CD14-positive monocyte (primary cell): Measurements from ENCODE around the gene A2M. TPM values are rescaled to one million over a fixed set of nuclear protein-coding genes. Genes with fewer than 3 reads are reported as not detected.
A peak's percentile ranks its signal among the peaks of the same experiment; 100 is the strongest.

ENCODE experiments used
- DNase-seq, 3 donors: peaks; one replicate each; pipeline ENCODE4 v3.0.0-alpha.2; 2011 to 2022
- H2AFZ ChIP-seq: 2 replicates; pipeline ENCODE4 v1.6.0; 2012; ENCODE audit warnings: mild to moderate bottlenecking, low read depth, low read length, inconsistent platforms; ENCODE audit not compliant: insufficient read depth, poor library complexity, severe bottlenecking
- H3K27ac ChIP-seq, 2 donors: 1 replicate in 1 of 2; 2 replicates in 1 of 2; pipeline ENCODE4 v1.5.1; 2012 to 2013; ENCODE audit warnings: low read length in 2 of 2, control low read depth in 1 of 2, inconsistent platforms in 1 of 2, low read depth in 1 of 2, mild to moderate bottlenecking in 1 of 2
- H3K27me3 ChIP-seq, 2 donors: one replicate each; pipeline versions ENCODE4 v1.6.0 to v1.6.1; 2011 to 2013; ENCODE audit warnings: low read length in 2 of 2; ENCODE audit not compliant: control insufficient read depth in 2 of 2, insufficient read depth in 2 of 2
- H3K36me3 ChIP-seq, 2 donors: replicated peaks in 1 of 2; 1 replicate in 1 of 2; 2 replicates in 1 of 2; pipeline versions ENCODE4 v1.5.1 to v1.6.1; 2012 to 2013; ENCODE audit warnings: low read length in 2 of 2, control low read depth in 1 of 2, inconsistent platforms in 1 of 2, mild to moderate bottlenecking in 1 of 2; ENCODE audit not compliant: insufficient read depth in 2 of 2, control insufficient read depth in 1 of 2
- H3K4me1 ChIP-seq, 2 donors: 1 replicate in 1 of 2; 2 replicates in 1 of 2; pipeline versions ENCODE4 v1.5.1 to v1.6.1; 2012 to 2013; ENCODE audit warnings: low read length in 2 of 2, control low read depth in 1 of 2, inconsistent platforms in 1 of 2, mild to moderate bottlenecking in 1 of 2, moderate library complexity in 1 of 2; ENCODE audit not compliant: insufficient read depth in 2 of 2, control insufficient read depth in 1 of 2
- H3K4me2 ChIP-seq: replicated peaks from 2 replicates; pipeline ENCODE3; 2012; ENCODE audit warnings: low read length, moderate library complexity, mild to moderate bottlenecking; ENCODE audit not compliant: poor library complexity, severe bottlenecking; ENCODE audit errors: extremely low read depth
- H3K4me3 ChIP-seq, 3 experiments: fragments of 200-600 bp in 1 of 3; sonication (generic) in 1 of 3; replicated peaks in 1 of 3; 1 replicate in 2 of 3; 2 replicates in 1 of 3; pipeline ENCODE4 v1.5.1; 2011 to 2013; ENCODE audit warnings: low read length in 3 of 3, mild to moderate bottlenecking in 3 of 3, control low read depth in 2 of 3, low read depth in 2 of 3, inconsistent platforms in 1 of 3, moderate library complexity in 1 of 3
- H3K79me2 ChIP-seq: 2 replicates; pipeline ENCODE4 v1.6.0; 2012; ENCODE audit warnings: mild to moderate bottlenecking, control low read depth, inconsistent platforms, low read length, moderate library complexity; ENCODE audit not compliant: insufficient read depth
- H3K9ac ChIP-seq: 2 replicates; pipeline ENCODE4 v1.6.0; 2017; ENCODE audit warnings: low read length, mild to moderate bottlenecking; ENCODE audit not compliant: insufficient read depth, poor library complexity, severe bottlenecking
- H3K9me3 ChIP-seq, 2 donors: replicated peaks in 1 of 2; 1 replicate in 1 of 2; 2 replicates in 1 of 2; pipeline versions ENCODE4 v1.5.1 to v1.6.1; 2012 to 2013; ENCODE audit warnings: low read length in 2 of 2, control low read depth in 1 of 2; ENCODE audit not compliant: control insufficient read depth in 1 of 2, insufficient read depth in 1 of 2
- H4K20me1 ChIP-seq: 2 replicates; pipeline ENCODE4 v1.6.0; 2012; ENCODE audit warnings: mild to moderate bottlenecking, low read length, control low read depth, moderate library complexity; ENCODE audit not compliant: insufficient read depth
- H3K27ac Mint-ChIP-seq, 7 donors: one replicate each; pipeline ENCODE4 v1.8.0; 2020; ENCODE audit warnings: mild to moderate bottlenecking in 7 of 7, mixed read lengths in 7 of 7, moderate library complexity in 6 of 7, inconsistent platforms in 2 of 7
- H3K27me3 Mint-ChIP-seq, 3 donors: one replicate each; pipeline ENCODE4 v1.8.0; 2021 to 2022; ENCODE audit warnings: low read depth in 3 of 3, mild to moderate bottlenecking in 3 of 3, mixed read lengths in 3 of 3, moderate library complexity in 3 of 3, inconsistent platforms in 1 of 3
- H3K36me3 Mint-ChIP-seq, 2 donors: one replicate each; pipeline ENCODE4 v1.8.0; 2020; ENCODE audit warnings: mixed read lengths in 2 of 2, inconsistent platforms in 1 of 2, mild to moderate bottlenecking in 1 of 2
- H3K4me1 Mint-ChIP-seq: one replicate; pipeline ENCODE4 v1.8.0; 2020; ENCODE audit warnings: mild to moderate bottlenecking, mixed read lengths
- H3K4me3 Mint-ChIP-seq, 2 donors: one replicate each; pipeline ENCODE4 v1.8.0; 2020; ENCODE audit warnings: mild to moderate bottlenecking in 2 of 2, mixed read lengths in 2 of 2, moderate library complexity in 1 of 2
- H3K9me3 Mint-ChIP-seq, 7 donors: one replicate each; pipeline ENCODE4 v1.8.0; 2020 to 2022; ENCODE audit warnings: mixed read lengths in 7 of 7, mild to moderate bottlenecking in 6 of 7, moderate library complexity in 6 of 7, inconsistent platforms in 2 of 7
- WGBS: methylation state at CpG from one replicate; pipeline ENCODE4 v1.1.5; 2013; ENCODE audit warnings: missing lambda C conversion rate; ENCODE audit not compliant: insufficient coverage; 5-methylcytosine and 5-hydroxymethylcytosine counted together
- intact Hi-C, 2 donors: fragments of 100-400 bp; cut with micrococcal nuclease; formaldehyde crosslinking; loops; one replicate each; pipeline versions ENCODE4 v1.15.0 to v1.15.1; 2023
- polyA plus RNA-seq, 3 donors: library from polyadenylated mRNA; depleted of rRNA in 1 of 3; unstranded in 2 of 3; stranded (reverse) in 1 of 3; fragments of 300-500 nt in 2 of 3; fragments of >200 nt in 1 of 3; fragmentation: Illumina TruSeq in 2 of 3; gene quantifications; 1 replicate in 2 of 3; 2 replicates in 1 of 3; pipeline ENCODE4 v1.2.3, GENCODE V29; 2012 to 2021
- TF ChIP-seq, protein P1 (sequence below): fragments of 200-600 bp; IDR thresholded peaks from one replicate; pipeline ENCODE4 v1.8.0; 2022; ENCODE audit warnings: antibody characterized with exemption, mild to moderate bottlenecking

The A2M gene
- polyA plus RNA-seq, 3 donors, result 0.12 to 1.2 TPM; not detected in 1

DNA sequence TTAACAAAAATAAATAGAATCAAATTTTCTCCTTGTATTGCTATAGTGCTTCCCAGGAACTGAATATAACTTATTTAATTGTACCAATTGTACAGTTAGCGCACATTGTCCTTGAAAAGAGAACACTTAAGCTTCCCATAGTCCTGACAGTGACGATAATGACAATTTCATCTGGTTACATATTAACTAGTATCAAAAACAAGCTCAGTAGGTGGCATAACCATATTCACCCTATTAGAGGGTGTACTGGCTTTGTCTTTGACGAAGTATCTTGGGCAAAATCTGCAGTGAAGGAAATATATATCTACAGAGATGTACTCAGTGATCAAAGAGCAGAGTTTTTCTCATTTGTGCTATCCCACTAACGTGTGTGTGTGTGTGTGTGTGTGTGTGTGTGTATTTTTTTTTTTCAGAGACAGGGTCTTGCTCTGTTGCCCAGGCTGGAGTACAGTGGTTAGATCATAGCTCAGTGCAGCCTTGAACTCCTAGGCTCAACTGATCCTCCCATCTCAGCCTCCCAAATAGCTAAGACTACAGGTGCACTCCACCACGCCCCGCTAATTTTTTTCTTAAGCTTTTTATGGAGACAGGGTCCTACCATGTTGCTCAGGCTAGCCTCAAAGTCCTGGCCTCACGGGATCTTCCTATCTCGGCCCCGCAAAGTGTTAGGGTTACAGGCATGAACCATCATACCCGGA, 4.9 kb upstream of the A2M start:
- intact Hi-C loops, result no loop called here
- H3K27me3 ChIP-seq, result no peaks in the 10 kb centered on the region
- no peak overlapping the region for H2AFZ ChIP-seq
- no peaks in the 10 kb centered on the region for H4K20me1 ChIP-seq
- Mint-ChIP-seq H3K27ac (no peak overlapping the region), H3K4me3 (no peak overlapping the region), H3K36me3 (no peaks in the 10 kb centered on the region), H3K27me3 (peaks cover 0 to 2% (median 0%) of the 10 kb centered on the region in 3 donors), H3K4me1 (peaks cover 36% of the 10 kb centered on the region), H3K9me3 (peaks cover 0 to 3% (median 0%) of the 10 kb centered on the region in 7 donors)
- no peak overlapping the region for H3K27ac ChIP-seq
- 95% methylated on average over 3 of the region's 10 CpGs for WGBS
- H3K9ac ChIP-seq, result no peak overlapping the region
- H3K79me2 ChIP-seq, result no peaks in the 10 kb centered on the region
- H3K36me3 ChIP-seq, result no peaks in the 10 kb centered on the region
- TF ChIP-seq, protein P1, sequence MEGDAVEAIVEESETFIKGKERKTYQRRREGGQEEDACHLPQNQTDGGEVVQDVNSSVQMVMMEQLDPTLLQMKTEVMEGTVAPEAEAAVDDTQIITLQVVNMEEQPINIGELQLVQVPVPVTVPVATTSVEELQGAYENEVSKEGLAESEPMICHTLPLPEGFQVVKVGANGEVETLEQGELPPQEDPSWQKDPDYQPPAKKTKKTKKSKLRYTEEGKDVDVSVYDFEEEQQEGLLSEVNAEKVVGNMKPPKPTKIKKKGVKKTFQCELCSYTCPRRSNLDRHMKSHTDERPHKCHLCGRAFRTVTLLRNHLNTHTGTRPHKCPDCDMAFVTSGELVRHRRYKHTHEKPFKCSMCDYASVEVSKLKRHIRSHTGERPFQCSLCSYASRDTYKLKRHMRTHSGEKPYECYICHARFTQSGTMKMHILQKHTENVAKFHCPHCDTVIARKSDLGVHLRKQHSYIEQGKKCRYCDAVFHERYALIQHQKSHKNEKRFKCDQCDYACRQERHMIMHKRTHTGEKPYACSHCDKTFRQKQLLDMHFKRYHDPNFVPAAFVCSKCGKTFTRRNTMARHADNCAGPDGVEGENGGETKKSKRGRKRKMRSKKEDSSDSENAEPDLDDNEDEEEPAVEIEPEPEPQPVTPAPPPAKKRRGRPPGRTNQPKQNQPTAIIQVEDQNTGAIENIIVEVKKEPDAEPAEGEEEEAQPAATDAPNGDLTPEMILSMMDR, result no peak
- H3K4me2 ChIP-seq, result no peak overlapping the region
- H3K9me3 ChIP-seq, result no peaks in the 10 kb centered on the region
- H3K4me1 ChIP-seq, result peaks cover 26 to 35% of the 10 kb centered on the region in 2 donors
- DNase-seq, result no peak
- H3K4me3 ChIP-seq, result no peak overlapping the region

DNA sequence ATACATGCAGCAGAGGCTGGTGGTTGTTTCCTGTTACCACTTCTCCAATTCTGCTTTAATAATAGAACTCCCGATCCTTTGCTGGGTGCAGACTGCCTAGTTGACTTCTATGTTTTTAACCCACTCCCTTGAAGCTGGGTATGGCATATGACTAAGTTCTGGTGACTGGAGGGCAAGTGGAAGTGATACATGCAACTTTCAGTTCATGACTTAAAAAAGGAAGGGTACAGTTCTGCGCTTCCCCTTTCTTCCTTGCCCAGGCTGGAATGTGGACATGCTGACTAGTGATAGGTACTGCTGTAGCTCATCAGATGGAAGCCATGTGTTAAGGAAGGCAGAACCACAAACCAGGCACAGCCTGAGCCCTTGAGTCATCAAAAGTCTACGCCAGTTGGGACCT, 2.4 kb upstream of the A2M start:
- Mint-ChIP-seq H3K4me3 (no peak overlapping the region), H3K27ac (peak overlapping the region; percentile 87 to 96 (median 91)), H3K36me3 (no peaks in the 10 kb centered on the region), H3K9me3 (peaks cover 0 to 2% (median 0%) of the 10 kb centered on the region in 7 donors), H3K4me1 (peaks cover 40% of the 10 kb centered on the region), H3K27me3 (peaks cover 0 to 2% (median 0%) of the 10 kb centered on the region in 3 donors)
- peaks cover 32 to 43% of the 10 kb centered on the region in 2 donors for H3K4me1 ChIP-seq
- no peak overlapping the region for H3K9ac ChIP-seq
- H2AFZ ChIP-seq, result no peak overlapping the region
- TF ChIP-seq, protein P1, result no peak
- no peaks in the 10 kb centered on the region for H3K27me3 ChIP-seq
- 0% methylated on average over 1 of the region's 3 CpGs for WGBS
- peak; percentile 96 to 99 (median 98) for DNase-seq
- no peaks in the 10 kb centered on the region for H3K79me2 ChIP-seq
- no peak overlapping the region for H3K4me3 ChIP-seq
- intact Hi-C loops, result no loop called here
- H4K20me1 ChIP-seq, result no peaks in the 10 kb centered on the region
- no peaks in the 10 kb centered on the region for H3K36me3 ChIP-seq
- peak overlapping the region; percentile 28 for H3K4me2 ChIP-seq
- H3K9me3 ChIP-seq, result no peaks in the 10 kb centered on the region
- H3K27ac ChIP-seq, result peak overlapping the region in 1 of 2 donors; percentile 84
